HG02943 (cell line): ENCODE results near the gene ACIN1.
"Not testable (repeated sequence)": the region's sequence is repeated elsewhere in the genome, so short reads cannot be mapped to it uniquely, and the experiment has no call there.

Experiments
- ATAC-seq: cut with Tn5 transposase; IDR thresholded peaks from one replicate; pipeline ENCODE4 v1.9.1; 2021; ENCODE audit warnings: mild to moderate bottlenecking, low read depth, moderate library complexity; ENCODE audit not compliant: unreplicated experiment

Gene ACIN1

DNA sequence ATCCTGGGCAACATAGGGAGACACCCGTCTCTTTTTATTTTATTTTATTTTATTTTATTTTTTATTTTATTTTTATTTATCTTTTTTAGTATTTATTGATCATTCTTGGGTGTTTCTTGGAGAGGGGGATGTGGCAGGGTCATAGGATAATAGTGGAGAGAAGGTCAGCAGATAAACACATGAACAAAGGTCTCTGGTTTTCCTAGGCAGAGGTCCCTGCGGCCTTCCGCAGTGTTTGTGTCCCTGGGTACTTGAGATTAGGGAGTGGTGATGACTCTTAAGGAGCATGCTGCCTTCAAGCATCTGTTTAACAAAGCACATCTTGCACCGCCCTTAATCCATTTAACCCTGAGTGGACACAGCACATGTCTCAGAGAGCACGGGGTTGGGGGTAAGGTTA, 12.7 kb upstream of the ACIN1 start:
- not testable (repeated sequence) for ATAC-seq

DNA sequence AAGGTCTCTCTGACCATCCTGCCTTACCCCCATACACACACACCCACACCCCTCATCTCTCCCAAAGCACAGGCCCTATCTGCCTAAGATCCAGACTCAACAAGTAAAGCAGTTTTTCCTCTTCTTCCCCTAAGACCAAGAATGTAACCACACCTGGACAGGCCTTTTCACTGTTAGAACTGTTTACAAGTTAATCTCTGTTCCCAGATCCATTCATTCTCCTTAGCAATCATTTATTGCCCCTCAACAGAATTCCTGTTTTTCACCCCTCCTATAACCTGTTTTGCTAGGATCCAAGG, 11.8 kb upstream of the ACIN1 start:
- ATAC-seq = no peak

DNA sequence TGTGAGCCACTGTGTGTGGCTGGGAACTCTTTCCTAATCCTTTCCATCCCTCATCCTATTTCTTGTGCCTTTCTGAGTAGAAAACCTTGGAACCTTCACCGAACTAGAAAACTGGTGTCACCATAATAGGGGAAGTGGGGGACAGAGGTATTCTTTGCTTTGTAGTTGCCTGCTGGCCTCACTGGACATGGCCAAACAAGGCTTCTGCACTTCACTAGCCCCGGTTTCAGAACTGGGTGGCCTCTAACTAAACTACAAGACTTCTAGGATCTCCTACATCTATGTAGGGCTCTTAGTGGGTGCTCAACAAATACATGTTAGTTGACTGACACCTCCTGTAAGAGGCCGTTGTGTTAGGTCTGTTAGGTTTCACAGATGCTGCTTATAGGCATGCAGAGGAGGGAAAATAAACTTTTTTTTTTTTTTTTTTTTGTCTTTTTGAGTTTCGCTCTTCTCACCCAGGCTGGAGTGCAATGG, 10.4 kb upstream of the ACIN1 start:
- ATAC-seq = no peak

DNA sequence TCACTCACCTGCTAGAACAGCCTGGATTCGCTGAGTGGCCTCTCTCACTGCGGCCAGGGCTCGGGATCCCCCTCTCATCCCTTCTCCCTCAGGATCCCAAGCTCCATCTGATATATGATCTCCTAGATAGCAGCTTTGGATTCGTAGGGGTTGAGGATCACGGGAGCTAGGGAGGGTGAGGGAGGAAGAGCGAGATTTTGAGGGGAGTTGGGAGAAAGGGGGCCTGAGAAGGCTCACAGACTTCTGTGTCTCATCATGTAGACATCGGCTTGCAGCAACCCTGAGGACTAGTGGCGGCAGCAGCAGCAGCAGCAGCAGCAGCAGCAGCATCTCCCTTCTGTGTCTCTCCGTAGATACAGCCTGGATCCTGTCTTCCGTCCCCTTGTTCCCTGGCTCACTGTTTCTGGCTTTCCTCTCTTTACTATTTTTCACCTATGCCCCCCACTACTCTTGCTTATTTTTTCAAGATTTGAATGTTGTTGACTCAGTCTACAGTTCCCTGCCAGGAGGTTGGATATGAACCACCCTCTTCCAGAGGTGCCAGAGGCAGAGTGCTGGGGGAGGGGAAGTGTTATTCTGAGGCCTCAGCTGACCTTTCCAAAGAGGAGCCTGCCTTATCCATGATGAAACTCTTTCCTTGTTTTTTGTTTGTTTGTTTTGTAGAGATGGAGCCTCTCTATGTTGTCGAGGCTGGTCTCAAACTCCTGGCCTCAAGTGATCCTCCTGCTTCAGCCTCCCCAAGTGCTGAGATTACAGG, 9.8 kb upstream of the ACIN1 start, which contains the start of gene CIROP:
Gene CIROP, minus strand, starts transcription at position 399 of the 757 bp plus-strand sequence. Its CDS starts 69 bp downstream, at position 330.
- no peak for ATAC-seq

DNA sequence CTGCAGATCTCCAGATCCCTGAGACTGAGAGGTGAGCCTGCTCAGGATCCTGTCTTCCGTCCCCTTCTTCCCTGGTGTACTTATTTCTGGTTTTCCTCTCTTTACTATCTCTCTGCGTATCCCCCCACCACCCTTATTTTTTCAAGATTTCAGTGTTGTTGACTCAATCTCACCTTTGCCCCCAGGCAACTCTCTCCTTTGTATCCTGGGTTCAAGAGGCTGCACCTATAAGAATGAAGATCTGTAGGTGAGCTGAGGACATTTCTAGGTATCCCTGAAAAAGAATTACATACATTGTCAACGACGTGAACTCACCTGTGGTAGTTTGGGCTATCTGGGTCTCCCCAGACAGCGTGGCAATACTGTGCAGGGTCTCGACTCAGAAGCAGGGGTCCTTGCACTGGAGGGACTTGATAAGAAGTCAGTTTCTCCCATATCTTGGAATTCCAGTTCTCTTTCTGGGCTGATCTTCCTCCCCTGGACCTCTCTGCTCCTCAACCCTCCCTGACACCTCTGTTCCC, 9.2 kb upstream of the ACIN1 start:
- no peak for ATAC-seq

DNA sequence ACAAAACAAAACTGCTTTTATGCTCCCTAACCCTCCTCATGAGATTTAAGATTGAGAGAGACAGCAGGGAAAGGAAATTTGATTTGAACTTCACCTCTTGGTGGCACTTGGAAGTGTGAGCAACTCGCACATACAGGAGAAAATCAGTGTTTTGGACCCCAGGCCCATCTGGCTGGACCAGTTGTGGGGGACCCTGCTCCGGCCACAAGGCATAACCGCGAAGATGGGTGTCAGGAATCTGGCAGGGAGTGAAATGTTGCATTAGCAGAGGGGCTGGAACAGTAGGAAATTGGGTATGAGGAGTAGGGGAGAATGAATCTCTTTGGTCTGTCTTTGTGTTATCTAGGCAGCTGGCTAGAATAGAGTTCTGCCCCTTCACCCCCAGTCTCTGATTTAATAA, 8.6 kb upstream of the ACIN1 start:
- ATAC-seq = no peak

DNA sequence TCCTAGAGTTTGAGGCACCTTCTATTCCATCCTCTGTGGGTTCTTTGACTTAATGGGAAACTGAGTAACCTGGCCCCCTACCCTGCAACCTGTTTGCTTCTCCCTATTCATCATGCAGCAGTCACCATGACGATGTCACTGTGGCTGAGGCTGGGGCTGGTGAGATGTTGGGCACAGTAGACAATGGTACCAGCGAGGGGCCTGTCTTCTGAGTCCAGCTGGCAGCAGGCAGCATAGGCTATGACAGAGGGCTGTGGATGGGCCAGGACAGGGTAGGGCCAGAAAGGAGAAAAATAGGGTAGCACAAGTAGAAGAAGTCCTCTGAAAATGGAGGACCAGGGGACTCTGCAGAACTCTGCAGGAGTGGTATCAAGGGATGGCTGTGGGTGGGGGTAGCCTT, 7.9 kb upstream of the ACIN1 start:
- no peak for ATAC-seq

DNA sequence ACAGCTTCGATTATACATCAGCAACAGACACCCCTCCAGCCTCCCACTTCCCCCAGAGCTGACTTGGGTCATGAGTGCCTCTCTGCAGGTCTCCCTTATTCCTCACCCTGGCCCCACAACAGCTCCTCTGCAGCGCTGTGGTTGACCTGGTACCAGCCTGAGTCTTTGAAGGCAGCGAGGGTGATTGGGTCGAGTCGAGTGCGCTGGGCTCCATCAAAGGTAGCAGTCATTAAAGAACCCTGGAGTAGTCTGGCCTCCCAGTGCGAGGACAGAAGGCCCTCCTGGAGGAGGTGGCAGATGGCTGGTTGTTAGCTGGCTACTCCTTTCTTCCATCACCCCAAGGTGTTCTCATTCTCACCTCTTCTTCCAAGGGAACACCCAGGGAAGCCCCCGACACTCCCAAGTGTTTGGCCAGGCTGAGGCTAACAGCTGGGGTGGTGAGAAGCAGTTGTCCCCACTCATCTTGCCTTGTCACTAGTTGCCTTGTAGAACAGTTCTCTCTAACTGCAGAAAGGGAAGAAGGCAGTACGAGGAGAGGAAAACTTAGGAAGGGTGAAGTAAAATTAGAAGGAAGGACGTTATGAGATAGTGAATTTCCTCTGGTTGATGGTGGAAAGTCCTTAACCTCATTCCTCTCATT, 7.2 kb upstream of the ACIN1 start:
- no peak for ATAC-seq

DNA sequence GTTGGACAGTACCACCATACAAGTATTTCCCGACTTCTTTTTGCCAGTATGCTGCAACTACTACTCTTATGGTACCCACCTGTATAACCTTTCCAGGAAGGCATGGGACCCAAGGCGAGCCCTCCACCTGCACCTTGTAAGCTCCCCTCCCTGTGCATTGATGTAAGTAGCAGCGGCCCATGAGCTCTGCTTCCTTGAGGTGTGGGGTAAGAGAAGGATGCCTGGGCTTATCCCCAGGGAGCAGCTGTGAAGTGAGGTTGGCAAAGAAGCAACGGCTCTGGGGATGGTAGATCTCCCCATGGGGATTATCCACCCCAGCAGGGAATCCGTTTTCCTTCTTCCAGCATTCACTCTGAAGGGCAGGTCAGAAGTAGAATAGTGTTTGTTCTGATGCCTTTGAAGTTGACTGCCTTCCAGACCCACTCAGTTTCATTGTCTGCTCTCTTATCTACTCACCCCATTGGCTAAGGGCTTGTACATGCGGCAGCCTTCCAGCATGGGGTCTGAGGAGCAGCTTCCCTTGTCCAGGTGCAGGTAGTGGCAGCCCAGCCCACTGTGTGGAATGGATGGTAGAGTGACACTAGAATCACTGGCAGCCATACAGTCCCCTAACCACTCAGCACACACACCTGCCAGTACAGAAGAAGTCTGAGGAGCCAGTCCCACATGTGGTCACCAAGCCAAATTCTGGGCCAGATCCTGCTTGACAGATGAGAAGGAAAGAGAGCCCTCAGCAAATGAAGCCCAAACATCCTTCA, 6.5 kb upstream of the ACIN1 start:
- no peak for ATAC-seq

DNA sequence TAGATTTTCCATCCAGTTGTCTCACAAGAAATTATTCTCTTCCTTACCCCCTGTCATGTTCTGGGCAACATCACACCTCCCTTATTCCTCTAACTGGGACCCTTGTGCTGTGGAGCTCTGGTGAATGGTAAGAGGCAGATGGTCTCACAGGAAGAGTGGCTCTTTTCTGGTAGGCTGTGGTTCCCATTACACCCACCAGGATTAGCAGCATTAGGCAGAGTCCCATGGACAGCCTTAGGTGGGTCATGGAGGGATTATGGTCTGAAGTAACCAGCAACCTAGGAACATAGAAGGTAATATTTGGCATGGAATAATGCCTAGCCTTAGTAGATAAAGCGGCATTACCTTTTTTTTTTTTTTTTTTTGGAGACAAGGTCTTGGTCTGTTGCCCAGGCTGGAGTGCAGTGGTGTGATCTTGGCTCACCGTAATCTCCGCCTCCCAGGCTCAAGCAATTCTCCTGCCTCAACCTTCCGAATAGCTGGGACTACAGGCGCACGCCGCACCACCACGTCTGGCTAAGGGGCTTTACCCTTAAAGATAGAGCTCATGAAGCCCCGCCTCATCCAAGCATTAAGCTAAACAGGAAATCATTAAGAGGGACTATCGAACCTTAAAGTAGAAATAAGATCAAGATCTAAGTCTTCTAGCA, 4.4 kb upstream of the ACIN1 start:
- ATAC-seq = no peak

DNA sequence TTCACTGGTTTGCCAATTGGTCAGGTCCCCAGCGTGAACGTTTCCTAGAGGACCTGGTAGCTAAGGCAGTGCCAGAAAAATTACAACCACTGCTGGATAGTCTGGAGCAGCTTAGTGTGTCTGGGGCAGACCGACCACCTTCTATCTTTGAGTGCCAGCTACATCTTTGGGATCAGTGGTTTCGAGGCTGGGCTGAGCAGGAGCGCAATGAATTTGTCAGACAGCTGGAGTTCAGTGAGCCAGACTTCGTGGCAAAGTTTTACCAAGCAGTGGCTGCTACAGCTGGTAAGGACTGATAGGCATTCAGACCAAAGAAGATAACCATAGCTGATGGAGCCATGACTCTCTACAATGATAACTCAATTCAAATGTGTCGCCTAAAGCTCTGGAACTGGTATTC, 2.9 kb upstream of the ACIN1 start:
- ATAC-seq = no peak

DNA sequence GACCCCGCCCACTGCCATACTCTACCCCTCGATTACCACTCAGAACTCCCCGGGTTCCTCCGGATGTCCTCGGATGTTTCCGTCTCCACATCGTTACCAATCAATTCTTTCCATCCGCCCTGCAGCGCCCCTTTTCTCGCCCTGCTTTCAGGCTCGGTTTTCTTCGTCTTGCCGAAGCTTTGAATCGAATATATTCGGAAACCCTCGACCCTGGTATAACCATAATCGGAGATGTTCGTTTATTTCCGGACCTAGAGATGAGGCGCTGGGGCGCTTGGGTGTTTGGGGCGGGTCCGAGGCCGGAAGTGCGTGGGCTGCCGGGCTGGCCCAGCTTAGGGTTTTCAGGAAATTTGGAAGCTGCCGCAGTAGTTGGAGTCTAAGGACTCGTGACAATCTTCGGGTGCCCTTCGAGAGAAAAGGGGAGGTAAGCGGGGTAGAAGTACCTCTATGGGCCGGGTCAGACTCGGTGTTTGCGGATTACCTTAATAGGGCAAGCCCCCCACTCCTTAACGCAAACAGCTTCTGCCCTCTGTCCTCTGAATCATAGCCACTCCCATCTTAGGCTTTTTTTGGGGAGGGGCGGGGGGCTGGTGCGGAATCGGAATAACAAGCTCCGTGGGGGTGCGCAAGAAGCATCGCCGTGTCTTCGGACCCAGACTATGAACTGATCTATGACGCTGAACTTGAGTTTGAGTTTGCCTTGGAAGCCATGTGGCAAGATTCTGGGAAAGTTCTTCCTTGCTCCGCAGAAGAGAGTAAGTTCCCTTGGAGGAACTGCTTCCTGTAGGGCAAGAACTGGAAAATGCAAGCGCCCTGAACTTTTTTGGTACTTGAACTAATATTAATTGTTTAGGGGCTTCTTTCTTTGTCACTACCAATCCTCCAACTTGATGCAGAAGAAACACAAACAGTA, 516 bp upstream of the ACIN1 start, which contains the start of gene C14orf119:
Gene C14orf119, plus strand, starts transcription at position 310 of the 913 bp plus-strand sequence. CDS start 2,154 bp downstream, outside the sequence.
- ATAC-seq = peak; percentile 94

DNA sequence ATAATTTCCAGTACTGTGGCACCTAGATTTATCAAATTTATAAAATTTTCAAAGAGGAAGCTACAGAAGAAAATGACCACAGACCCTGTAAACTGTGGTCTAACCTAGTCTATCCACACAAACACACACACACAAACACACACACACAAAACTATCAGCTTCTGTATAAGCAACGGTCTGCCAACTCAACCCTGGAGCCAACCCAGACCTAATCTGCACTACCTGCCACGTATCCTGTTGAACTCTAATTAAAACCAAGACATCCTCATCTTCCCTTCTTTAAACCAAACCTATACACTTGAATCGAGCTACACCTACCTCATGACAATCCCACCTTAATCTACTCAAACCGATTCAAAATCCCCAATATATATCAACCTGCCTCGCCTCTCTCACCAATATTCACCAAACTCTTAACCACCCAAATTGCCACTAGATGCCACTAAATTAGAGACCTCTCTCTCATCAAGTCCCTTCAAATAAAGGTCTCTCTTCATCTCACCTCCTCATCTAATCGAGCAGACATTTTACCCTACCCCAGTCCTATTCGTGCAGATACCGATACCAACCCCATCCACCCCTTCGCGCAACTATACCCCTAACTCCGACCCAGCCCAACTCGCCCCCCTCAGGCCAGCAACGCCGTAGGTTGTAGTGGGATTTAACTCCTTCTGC, 808 bp downstream of the ACIN1 start:
- ATAC-seq = no peak

DNA sequence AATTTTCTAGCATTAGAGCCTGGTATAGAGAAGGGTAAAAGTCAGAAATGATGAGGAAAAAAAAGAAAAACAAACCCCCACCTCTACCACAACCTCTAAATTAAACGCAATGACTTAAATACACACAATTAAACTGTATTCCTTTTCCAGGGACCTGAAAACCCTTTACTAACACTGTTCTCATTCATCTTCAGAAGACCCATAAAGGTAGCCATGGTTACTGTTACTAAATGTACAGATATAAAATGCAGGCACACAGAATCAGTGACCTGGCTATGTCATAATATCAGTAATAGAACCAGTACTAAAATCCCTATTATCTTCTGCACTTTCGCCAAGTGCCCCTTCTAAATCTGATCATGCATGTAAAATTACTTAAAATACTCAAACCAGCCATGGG, 1.4 kb downstream of the ACIN1 start:
- ATAC-seq = no peak

DNA sequence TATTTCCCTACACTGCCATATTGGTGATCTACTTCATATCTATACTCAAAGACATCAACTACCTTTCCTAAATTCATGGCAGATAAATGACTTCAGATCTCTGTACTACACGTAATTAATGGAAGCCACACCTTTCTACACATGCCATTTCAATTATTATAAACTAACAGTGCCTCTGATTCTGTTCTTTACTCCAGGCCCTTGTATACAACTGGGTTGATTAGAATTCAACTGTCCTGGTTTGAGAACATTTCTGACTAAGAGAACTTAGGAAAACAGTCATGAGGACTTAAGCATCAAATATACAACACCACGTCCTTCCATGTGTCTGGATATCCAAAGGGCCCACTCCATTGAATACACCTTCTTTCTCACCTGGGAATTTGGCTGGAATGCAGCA, 1.8 kb downstream of the ACIN1 start:
- no peak for ATAC-seq

DNA sequence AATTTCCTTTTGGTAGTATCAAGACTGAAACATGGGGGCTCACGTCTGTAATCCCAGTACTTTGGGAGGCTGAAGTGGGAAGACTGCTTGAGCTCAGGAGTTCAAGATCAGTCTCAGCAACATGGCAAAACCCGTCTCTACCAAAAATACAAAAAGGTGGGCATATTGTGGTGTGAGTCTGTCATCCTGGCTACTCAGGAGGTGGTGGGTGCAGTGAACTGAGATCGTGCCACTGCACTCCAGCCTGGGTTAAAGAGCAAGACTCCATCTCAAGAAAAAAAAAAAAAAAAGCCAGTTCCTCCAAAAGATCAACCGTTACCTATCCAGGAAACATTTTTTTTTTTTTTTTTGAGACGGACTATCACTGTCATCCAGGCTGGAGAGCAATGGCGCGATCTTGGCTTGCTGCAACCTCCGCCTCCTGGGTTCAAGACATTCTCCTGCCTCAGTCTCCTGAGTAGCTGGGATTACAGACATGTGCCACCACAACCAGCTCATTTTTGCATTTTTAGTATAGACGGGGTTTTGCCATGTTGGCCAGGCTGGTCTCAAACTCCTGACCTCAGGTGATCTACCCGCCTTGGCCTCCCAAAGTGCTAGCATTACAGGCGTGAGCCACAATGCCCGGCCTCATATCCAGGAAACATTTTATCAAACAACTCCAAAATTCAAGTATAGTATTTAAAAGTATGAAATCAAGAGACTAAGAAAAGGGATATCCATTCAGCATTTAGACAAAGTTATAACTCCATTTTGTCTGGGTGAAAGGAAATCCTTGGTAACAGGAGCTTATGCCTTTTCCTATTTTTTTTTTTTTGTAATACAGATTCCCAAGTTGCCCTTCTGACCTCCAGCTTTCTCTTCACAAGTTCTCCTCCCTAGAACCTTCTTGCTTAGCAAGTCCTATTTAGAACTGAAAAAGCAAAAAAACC, 3.4 kb downstream of the ACIN1 start:
- no peak for ATAC-seq

DNA sequence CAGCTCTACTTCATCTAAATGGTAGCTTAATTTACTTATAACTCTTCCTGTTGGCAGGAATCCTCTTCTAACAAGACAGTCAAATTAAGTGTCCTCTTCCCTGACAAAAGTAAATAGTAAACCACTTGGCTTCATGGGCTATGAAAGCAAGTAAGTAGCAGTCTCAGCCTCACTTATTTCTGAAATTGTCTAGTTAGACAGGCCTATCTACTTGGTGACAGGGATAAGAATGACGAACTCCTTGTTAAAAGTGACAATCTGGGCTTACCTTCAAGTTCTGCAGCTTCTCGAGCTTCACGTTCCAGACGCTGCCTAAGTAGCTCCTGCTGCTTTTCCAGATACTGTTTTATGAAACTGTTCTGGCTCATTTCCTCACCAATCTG, 4.7 kb downstream of the ACIN1 start:
- ATAC-seq = no peak
